GM19035 (cell line): ENCODE results near the gene RNF4.
"Not testable (repeated sequence)": the region's sequence is repeated elsewhere in the genome, so short reads cannot be mapped to it uniquely, and the experiment has no call there.

Experiments used
- ATAC-seq: cut with Tn5 transposase; IDR thresholded peaks from one replicate; pipeline ENCODE4 v1.9.1; 2021; ENCODE audit not compliant: unreplicated experiment

RNF4 gene

DNA sequence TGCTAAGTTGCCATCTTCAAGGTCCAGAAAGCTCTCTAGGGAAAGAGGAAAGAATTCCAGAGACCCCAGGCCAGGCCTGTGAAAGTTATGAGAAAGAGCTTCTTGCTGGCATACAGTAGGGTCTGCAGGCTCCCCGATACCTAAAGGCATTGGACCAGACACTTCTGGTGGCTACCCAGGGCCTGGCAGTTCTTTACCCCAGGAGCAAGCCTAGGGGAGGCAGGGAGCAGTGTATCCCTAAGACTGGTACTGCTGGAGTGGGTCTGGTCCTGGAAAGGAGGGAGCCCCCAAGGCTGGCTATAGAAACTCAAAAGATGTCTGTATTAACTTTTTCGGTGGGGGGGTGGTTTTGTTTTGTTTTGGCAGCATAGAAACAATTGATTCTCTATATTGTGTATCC, 47.7 kb downstream of the RNF4 start:
- no peak for ATAC-seq

DNA sequence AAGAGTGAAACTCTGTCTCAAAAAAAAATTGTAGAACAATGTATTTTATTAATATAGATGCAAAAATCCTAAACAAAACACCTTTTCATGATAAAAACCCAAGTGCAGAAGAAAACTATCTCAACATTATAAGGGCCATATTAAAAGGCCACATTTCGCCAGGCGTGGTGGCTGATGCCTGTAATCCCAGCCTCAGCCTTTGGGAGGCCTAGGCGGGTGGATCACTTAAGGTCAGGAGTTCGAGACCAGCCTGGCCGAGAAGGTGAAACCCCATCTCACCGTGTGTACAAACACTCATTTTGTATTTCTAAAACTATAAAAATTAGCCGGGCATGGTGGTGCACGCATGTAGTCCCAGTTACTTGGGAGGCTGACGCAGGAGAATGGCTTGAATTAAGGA, 57.7 kb downstream of the RNF4 start:
- no peak for ATAC-seq

DNA sequence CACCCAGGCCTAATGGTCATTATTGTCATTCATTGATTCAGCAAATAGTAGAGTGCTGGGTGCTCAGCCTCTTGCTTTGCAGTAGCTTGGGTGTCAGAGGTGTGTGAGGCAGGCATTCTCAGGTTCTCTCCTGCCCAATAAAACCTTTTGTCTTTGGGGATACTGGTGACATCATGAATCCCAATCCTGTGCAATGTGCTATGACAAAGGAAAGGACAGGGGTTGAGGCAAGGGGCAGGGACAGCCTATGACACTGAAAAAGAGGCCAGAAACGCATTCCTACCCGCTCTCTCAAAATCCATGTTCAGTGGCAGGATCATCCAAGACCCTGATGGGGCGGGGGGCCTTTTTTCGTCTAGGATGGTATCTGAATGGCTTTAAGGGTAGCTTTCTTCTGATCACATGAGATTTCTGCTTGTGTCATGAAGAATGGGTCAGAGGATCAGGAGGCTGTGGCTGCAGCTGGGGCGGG, 66.0 kb downstream of the RNF4 start:
- ATAC-seq, result no peak

DNA sequence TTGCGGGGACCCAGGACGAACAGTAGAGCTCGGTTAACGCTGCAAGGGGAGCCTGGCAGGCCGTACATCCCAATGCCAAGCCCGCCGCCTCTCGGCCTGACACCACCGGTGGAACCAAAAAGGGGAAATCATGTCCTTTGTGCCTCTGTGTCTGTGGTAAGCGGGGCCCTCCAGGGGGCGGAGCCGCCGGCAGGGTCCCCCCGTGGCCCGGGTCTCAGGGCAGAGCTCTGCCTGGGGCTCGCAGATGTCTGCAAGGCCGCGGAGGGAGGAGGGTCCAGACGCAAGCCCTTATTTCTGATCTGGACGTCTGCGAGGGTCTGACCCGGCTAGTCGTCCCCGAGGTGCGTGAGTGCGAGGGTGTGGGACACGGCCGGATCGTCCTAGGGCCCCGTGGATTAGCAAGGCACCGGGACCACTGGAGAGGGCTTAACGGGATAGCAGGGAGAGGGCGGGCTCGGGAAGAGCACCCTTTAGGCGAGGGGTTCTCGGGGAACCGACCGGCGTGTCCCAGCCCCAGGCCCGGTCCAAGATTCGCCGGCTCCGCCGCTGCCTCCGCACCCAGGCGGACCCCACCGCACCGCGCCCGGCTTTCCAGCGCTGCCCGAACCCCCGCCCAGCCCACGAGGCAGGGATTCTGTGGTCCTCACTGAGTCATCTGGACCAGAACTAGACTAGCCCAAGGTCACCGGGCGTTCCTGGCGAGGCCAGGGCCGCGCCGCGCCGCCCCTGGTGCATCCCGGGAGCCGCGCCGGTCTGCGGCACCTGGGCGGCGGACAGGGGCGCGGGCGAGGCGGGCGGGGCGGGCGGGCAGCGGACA, 66.7 kb downstream of the RNF4 start:
- ATAC-seq, result peak; percentile 4

DNA sequence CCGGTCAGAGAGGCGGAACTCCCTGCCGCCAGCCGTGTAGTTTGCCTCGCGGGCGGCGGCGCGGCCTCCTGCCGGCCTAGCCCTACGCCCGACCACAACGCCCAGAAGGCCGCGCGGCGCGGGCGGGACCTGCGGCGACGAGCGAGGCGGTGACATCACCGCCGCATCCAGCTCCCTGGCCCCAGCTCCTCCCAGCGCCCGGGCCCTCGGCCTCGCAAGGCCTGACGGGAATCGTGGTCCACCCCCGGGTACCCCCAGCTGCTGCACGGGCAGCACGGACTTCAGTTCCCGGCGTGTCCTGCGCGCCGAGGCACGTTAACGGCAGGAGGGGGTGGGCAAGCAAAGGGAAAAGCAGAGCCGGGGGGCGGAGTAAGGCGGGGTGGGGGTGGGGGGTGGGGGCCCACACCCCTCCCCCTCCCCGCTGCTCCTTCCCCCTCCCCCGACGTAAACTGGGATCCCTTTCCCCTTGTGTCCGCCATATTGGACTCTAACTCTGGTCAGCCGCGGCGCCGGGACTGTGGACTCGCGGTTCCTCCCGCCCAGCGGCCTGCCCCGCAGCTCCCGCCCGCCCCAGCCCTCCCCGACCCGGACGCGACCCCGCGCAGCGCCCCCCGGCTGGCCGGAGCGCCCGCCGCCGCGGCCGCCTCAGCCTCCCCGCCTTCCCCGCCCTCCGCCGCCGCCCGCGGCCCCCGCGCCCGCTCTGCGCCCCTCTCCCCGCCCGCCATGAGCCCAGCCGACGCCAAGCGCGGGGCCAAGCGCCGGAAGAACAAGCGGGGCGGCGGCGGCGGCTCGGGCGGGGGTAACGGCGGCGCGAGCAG, 67.5 kb downstream of the RNF4 start, which contains the start of gene FAM193A:
Gene FAM193A, plus strand, starts transcription at position 455 of the 818 bp plus-strand sequence. Its CDS starts 269 bp downstream, at position 724.
- peak; percentile 82 for ATAC-seq

DNA sequence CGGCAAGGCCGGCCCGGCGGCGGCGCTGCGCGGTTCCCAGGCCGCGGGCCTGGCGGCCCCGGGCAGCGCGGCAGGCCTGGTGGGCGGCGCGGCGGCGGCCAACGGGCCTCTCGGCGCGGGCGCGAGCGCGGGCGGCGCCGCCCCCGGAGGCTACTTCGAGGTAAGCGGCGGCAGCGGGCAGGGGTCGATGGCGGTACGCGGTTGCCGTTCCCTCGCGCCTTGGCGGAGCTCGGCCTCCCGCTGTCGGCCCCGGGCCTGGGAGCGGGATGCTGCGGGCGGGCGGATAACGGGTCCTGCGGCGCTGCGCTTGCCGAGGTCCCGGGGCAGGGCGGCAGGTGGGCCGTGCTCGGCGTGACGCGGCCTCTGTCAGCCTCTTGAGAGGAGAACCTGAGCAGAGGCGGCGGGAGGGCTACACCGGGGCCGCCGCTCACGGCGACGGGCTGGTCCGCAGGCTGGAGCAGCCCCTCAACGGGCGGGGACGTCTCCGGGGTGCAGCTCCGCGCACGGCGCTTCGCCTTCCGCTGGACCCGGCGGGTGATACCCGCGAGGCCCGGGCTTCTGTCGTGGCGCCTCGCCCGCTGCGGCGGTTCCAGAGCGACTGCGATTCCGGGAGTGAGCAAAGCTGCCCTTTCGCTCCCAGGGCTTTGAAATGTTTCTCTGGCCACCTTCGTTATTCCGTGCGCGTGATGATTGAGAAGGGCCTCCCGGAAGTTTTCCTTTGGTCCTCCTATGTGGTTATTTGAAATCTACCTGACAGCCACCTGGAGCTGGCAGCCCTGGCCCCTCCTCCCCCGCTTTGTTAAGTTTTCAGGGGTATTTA, 68.3 kb downstream of the RNF4 start:
- peak; percentile 29 for ATAC-seq

DNA sequence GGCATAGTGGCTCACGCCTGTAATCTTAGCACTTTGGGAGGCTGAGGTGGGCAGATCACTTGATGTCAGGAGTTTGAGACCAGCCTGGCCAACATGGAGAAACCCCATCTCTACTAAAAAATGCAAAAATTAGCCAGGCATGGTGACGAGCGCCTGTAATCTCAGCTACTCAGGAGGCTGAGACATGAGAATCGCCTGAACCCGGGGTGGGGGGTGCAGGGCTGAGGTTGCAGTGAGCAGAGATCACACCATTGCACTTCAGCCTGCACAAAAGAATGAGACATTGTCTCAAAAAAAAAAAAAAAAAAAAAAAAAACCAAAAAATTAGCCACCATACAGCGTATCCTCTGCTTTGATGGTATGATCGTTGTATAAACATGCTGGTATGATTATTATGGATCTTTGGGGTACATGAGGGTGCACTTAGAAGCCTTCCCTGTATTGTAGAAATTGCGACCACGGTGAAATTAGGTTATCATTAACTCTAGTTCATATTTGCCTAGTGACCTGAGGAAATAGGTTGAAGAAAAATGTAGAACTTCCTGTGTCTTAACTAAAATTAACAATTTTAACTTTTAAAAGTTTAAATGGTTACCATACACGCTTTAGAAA, 74.8 kb downstream of the RNF4 start:
- ATAC-seq, result not testable (repeated sequence)

DNA sequence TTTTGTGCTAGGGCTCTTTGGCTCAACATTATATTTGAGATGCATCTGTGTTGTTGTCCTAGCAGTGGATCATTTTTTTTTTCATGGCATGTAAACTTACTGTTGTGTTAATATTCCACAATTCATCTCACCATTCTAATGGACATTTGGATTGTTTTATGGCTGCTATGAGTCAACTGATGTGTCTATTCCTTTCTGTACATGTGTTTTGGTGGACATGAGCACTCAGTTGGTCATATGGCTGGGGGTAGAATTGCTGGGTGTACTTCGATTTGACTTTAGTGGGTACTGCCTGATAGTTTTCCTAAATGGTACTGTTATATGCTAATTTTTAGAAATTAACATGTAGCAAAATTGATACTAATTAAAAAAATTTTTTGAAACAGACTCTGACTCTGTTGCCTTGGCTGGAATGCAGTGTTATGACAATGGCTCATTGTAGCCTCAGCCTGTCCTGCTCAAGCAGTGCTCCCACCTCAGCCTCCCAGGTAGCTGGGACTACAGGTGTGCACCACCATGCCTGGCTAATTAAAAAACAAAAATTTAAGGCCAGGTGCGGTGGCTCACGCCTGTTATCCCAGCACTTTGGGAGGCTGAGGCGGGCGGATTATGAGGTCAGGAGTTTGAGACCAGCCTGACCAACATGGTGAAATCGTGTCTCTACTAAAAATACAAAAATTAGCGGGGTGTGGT, 76.6 kb downstream of the RNF4 start:
- ATAC-seq, result no peak

DNA sequence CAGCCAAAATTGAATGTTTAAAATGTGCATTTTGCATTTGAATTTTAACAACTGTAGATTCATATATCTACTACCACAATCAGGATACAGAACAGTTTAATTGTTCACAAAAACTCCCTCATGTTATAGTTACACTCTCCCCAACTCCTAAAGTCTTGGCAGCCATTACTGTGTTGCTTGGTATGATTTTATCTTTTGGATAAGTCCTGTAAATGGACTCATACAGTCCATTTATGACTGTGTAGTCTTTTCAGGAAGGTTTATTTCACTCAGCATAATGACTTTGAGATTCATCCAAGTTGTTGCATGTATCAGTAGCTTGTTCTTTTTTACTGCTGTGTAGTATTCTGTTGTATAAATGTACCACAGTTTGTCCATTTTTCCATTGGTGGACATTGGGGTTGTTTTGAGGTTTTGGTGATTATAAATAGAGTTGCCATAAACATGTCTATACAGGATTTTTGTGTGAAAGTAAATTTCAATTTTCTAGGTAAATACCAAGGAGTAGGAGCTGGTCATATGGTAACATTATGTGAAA, 77.4 kb downstream of the RNF4 start:
- ATAC-seq, result no peak

DNA sequence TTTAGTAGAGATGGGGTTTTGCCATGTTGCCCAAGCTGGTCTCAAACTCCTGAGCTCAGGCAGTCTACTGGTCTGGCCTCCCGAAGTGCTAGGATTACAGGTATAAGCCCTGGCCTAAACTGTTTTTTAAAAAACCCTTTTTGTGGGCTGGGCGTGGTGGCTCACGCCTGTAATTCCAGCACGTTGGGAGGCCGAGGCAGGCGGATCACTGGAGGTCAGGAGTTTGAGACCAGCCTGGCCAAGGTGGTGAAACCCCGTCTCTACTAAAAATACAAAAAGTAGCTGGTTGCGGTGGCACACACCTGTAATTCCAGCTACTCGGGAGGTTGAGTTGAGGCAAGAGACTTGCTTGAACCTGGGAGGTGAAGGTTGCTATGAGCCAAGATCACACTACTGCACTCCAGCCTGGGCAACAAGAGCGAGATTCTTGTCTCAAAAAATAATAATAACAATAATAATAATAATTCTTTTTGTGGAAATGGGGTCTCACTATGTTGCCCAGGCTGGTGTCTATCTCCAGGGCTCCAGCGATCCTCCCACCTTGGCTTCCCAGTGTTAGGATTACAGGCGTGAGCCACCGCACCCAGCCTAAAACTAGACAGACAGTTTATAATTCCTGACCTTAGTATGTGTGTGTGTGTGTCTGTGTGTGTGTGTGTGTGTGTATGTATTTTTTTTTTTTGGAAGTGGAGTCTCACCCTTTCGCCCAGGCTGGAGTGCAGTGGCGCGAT, 78.2 kb downstream of the RNF4 start:
- ATAC-seq, result not testable (repeated sequence)

DNA sequence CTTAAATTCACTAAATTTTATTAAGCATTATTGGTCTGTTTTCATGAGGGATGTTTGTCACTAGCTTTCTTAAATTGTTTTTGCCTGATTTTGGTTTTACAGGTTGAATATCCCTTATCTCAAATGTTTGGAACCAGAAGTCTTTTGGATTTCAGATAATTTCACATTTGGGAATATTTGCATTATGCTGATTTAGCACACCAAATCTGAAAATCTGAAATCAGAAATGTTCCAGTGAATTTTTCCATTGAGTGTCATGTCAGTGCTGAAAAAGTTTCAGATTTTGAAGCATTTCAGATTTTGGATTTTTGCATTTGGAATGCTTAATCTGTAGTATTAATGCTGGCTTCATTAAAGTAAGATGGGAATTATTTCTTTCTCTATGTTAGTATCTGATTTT, 82.2 kb downstream of the RNF4 start:
- ATAC-seq, result no peak

DNA sequence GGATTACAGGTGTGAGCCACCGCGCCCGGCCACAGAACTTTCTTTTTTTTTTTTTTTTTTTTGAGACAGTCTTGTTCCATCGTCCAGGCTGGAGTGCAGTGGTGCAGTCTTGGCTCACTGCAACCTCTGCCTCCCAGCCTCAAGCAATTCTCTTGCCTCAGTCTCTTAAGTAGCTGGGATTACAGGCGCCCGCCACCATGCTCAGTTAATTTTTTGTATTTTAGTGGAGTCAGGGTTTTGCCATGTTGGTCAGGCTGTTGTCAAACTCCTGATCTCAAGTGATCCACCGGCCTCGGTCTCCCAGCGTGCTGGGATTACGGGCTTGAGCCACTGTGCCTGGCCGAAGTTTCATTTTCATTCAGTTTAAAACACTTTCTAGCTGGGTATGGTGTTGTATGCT, 83.9 kb downstream of the RNF4 start:
- ATAC-seq, result no peak

DNA sequence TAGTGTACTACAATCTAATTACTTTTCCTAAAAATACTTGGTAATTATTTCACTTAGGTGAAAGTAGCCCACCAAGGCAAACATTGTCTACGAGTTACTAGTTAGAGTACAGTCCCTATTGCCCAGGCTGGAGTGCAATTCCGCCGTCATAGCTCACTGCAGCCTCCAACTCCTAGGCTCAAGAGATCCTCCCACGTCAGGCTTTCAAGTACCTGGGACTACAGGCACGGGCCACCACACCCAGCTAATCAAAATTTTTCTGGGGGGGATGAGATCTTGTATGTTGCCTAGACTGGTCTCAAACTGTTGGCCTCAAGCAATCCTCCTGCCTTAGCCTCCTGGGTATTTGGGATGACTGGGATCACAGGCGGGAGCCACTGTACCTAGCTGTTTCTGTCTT, 89.4 kb downstream of the RNF4 start:
- no peak for ATAC-seq

DNA sequence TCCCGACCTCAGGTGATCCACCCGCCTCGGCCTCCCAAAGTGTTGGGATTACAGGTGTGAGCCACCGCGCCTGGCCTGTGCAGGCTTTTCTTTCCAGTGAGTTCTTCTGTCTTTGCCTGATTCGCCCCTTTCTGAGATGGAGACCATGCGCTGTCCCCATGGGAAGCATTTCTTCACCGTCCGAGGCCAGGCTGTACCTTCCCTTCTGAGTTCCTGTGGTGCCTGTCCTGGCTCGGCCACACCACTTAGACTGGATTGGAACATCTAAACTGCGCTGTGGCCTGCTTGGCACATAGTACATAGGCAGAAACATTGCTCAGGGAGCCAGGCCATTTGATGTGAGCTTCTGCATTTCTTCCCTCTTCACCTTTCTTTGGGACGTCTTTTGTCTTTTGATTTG, 91.3 kb downstream of the RNF4 start:
- ATAC-seq, result no peak
